HT-29 (cell line): Measurements from ENCODE around the gene TSPY10. TPM values are rescaled to one million over a fixed set of nuclear protein-coding genes. Genes with fewer than 3 reads are reported as not detected.
"Not testable (repeated sequence)": the region's sequence is repeated elsewhere in the genome, so short reads cannot be mapped to it uniquely, and the experiment has no call there.

Source experiments
- DNase-seq: peaks from one replicate; pipeline ENCODE4 v3.0.0-alpha.2; 2015; ENCODE audit warnings: low spot score
- total RNA-seq: library from RNA; depleted of rRNA; stranded (reverse); fragments of >200 nt; shearing (Covaris generic); gene quantifications from 2 replicates; pipeline ENCODE4 v1.2.3, GENCODE V29; 2014; rRNA removed

Gene TSPY10
- not detected in 2 replicates for total RNA-seq

- DNase-seq, result not testable (repeated sequence)
Observed at GRCh38 chrY:9527580-9527979, at the start of gene TSPY10. Gene TSPY10 (plus strand): TSS chrY:9527880. CDS start chrY:9527926, 46 bp downstream.

GRCh38 chrY:9486967-9487366 is 40.7 kb upstream of the TSPY10 start, which contains the start of gene TSPY9:
Gene TSPY9 (plus strand): TSS chrY:9487267. CDS start chrY:9487313, 46 bp downstream.
- DNase-seq, result not testable (repeated sequence)

- DNase-seq, result not testable (repeated sequence)
Observed at GRCh38 chrY:9504396-9504795, 23.3 kb upstream of the TSPY10 start.

GRCh38 chrY:9516287-9516686 is 11.4 kb upstream of the TSPY10 start:
- DNase-seq, result not testable (repeated sequence)

Other genes with a start within 250 kb of the TSPY10 start
- not detected in 2 replicates for gene TSPY4, start 190.4 kb upstream of the TSPY10 start, total RNA-seq
- not detected in 2 replicates for gene TSPY8, start 170.1 kb upstream of the TSPY10 start, total RNA-seq
- gene TSPY3, start 129.5 kb upstream of the TSPY10 start, total RNA-seq, result not detected in 2 replicates
- not detected in 2 replicates for gene TSPY1, start 60.9 kb upstream of the TSPY10 start, total RNA-seq
- gene TSPY9, start 40.6 kb upstream of the TSPY10 start, total RNA-seq, result not detected in 2 replicates